ENCODE results near the gene SLC5A10.
A peak's percentile ranks its signal among the peaks of the same experiment; 100 is the strongest.

The SLC5A10 gene

GRCh38 chr17:18960803-18961511, 9.0 kb downstream of the SLC5A10 start:
- TF ChIP-seq TAF1 (IDR thresholded peaks at IDR 0.05; ENCODE audit: borderline replicate concordance, low read depth, low read length) (no peak), POLR2AphosphoS5 (IDR thresholded peaks at IDR 0.05; ENCODE audit: low read depth, low read length) (no peak), POLR2A (IDR thresholded peaks at IDR 0.05; ENCODE audit: low read depth, low read length) (no peak)
- FAIRE-seq = peak; percentile 86
- DNase-seq (ENCODE audit: insufficient read length) = peak; percentile 89

GRCh38 chr17:18961634-18962493, 9.9 kb downstream of the SLC5A10 start:
- DNase-seq (ENCODE audit: insufficient read length) = peak; percentile 41
- peak; percentile 95 for FAIRE-seq
- TF ChIP-seq POLR2AphosphoS5 (IDR thresholded peaks at IDR 0.05; ENCODE audit: low read depth, low read length) = no peak
- TF ChIP-seq POLR2A (IDR thresholded peaks at IDR 0.05; ENCODE audit: low read depth, low read length) = no peak
- TF ChIP-seq TAF1 (IDR thresholded peaks at IDR 0.05; ENCODE audit: borderline replicate concordance, low read depth, low read length) = no peak

- no peak for FAIRE-seq
- TF ChIP-seq TAF1 (IDR thresholded peaks at IDR 0.05; ENCODE audit: borderline replicate concordance, low read depth, low read length) = no peak
- no peak for TF ChIP-seq POLR2AphosphoS5 (IDR thresholded peaks at IDR 0.05; ENCODE audit: low read depth, low read length)
- no peak for TF ChIP-seq POLR2A (IDR thresholded peaks at IDR 0.05; ENCODE audit: low read depth, low read length)
- DNase-seq (ENCODE audit: insufficient read length) = no peak
These were observed 10.5 kb downstream of the SLC5A10 start for GRCh38 chr17:18962494-18962815.

- FAIRE-seq (no peak), DNase-seq (ENCODE audit: insufficient read length) (no peak)
- no peak for TF ChIP-seq TAF1 (IDR thresholded peaks at IDR 0.05; ENCODE audit: borderline replicate concordance, low read depth, low read length)
- no peak for TF ChIP-seq POLR2AphosphoS5 (IDR thresholded peaks at IDR 0.05; ENCODE audit: low read depth, low read length)
- no peak for TF ChIP-seq POLR2A (IDR thresholded peaks at IDR 0.05; ENCODE audit: low read depth, low read length)
These were observed 11.4 kb downstream of the SLC5A10 start for GRCh38 chr17:18963126-18964017.

GRCh38 chr17:18964018-18964351, 12.0 kb downstream of the SLC5A10 start:
- TF ChIP-seq POLR2A (IDR thresholded peaks at IDR 0.05; ENCODE audit: low read depth, low read length) (no peak), POLR2AphosphoS5 (IDR thresholded peaks at IDR 0.05; ENCODE audit: low read depth, low read length) (no peak), TAF1 (IDR thresholded peaks at IDR 0.05; ENCODE audit: borderline replicate concordance, low read depth, low read length) (no peak)
- DNase-seq (ENCODE audit: insufficient read length) (no peak), FAIRE-seq (no peak)

GRCh38 chr17:18964550-18964949, 12.6 kb downstream of the SLC5A10 start:
- TF ChIP-seq POLR2A (IDR thresholded peaks at IDR 0.05; ENCODE audit: low read depth, low read length) (no peak), TAF1 (IDR thresholded peaks at IDR 0.05; ENCODE audit: borderline replicate concordance, low read depth, low read length) (no peak), POLR2AphosphoS5 (IDR thresholded peaks at IDR 0.05; ENCODE audit: low read depth, low read length) (no peak)
- FAIRE-seq (no peak), DNase-seq (ENCODE audit: insufficient read length) (no peak)

- TF ChIP-seq POLR2AphosphoS5 (IDR thresholded peaks at IDR 0.05; ENCODE audit: low read depth, low read length) (no peak), POLR2A (IDR thresholded peaks at IDR 0.05; ENCODE audit: low read depth, low read length) (no peak), TAF1 (IDR thresholded peaks at IDR 0.05; ENCODE audit: borderline replicate concordance, low read depth, low read length) (no peak)
- no peak for DNase-seq (ENCODE audit: insufficient read length)
- FAIRE-seq = no peak
These were observed 13.7 kb downstream of the SLC5A10 start for GRCh38 chr17:18965530-18966236.

- TF ChIP-seq TAF1 (IDR thresholded peaks at IDR 0.05; ENCODE audit: borderline replicate concordance, low read depth, low read length) = no peak
- no peak for TF ChIP-seq POLR2A (IDR thresholded peaks at IDR 0.05; ENCODE audit: low read depth, low read length)
- no peak for TF ChIP-seq POLR2AphosphoS5 (IDR thresholded peaks at IDR 0.05; ENCODE audit: low read depth, low read length)
- no peak for FAIRE-seq
- no peak for DNase-seq (ENCODE audit: insufficient read length)
These were observed 15.1 kb downstream of the SLC5A10 start for GRCh38 chr17:18966831-18967624.

GRCh38 chr17:18967916-18968315, 16.0 kb downstream of the SLC5A10 start:
- no peak for DNase-seq (ENCODE audit: insufficient read length)
- no peak for TF ChIP-seq POLR2AphosphoS5 (IDR thresholded peaks at IDR 0.05; ENCODE audit: low read depth, low read length)
- no peak for TF ChIP-seq TAF1 (IDR thresholded peaks at IDR 0.05; ENCODE audit: borderline replicate concordance, low read depth, low read length)
- no peak for TF ChIP-seq POLR2A (IDR thresholded peaks at IDR 0.05; ENCODE audit: low read depth, low read length)
- FAIRE-seq = no peak

- no peak for DNase-seq (ENCODE audit: insufficient read length)
- no peak for TF ChIP-seq TAF1 (IDR thresholded peaks at IDR 0.05; ENCODE audit: borderline replicate concordance, low read depth, low read length)
- FAIRE-seq = no peak
These were observed 16.4 kb downstream of the SLC5A10 start for GRCh38 chr17:18968345-18968744.
